ENCODE results near the gene BORCS5.

The BORCS5 gene

DNA sequence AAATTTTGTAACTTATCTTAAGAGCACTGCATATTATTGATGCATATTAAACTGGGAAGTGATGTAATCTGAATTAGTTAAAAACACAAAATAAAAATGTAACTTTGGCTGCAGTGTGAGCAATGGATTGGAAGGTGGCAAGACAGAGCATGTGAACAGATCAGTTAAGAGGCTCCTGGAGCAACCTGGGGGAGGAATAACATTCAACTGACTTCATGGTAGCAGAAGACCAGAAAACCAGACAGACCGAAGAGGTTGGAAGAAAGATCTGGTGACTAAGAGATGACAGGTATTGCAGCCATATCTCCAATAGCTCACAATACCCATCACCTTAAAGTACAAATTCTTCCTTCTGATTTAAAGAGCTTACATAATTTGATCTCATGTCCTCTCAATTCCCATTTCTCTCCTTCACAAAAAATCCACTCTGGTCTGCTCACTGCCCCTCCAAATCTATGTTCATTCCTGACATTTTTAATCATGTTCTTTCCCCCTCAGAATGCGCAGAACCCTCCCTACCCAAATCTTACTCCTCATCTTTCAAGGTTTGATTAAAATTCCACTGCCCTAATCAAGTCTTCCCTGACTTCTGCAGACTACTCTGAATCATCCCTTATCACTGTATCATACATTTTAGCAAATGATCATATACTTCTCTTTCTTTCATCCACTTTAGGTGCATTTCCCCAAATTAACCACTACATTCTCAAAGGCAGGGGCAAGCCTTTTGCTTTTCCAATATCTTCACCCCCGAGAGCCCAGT lies 154.3 kb downstream of the BORCS5 start:
- Mint-ChIP-seq H3K4me1 (peaks cover 3% of the 10 kb centered on the region), H3K9me3 (no peaks in the 10 kb centered on the region), H3K27me3 (no peaks in the 10 kb centered on the region), H3K36me3 (ENCODE audit: insufficient read depth) (peaks cover 2% of the 10 kb centered on the region), H3K4me3 (no peak overlapping the region), H3K27ac (ENCODE audit: low read depth) (no peak overlapping the region)
- ATAC-seq (replicated peaks; ENCODE audit: extremely low read depth, poor library complexity, severe bottlenecking): no peak
- no peak for DNase-seq (ENCODE audit: low spot score in 2 of 2)

DNA sequence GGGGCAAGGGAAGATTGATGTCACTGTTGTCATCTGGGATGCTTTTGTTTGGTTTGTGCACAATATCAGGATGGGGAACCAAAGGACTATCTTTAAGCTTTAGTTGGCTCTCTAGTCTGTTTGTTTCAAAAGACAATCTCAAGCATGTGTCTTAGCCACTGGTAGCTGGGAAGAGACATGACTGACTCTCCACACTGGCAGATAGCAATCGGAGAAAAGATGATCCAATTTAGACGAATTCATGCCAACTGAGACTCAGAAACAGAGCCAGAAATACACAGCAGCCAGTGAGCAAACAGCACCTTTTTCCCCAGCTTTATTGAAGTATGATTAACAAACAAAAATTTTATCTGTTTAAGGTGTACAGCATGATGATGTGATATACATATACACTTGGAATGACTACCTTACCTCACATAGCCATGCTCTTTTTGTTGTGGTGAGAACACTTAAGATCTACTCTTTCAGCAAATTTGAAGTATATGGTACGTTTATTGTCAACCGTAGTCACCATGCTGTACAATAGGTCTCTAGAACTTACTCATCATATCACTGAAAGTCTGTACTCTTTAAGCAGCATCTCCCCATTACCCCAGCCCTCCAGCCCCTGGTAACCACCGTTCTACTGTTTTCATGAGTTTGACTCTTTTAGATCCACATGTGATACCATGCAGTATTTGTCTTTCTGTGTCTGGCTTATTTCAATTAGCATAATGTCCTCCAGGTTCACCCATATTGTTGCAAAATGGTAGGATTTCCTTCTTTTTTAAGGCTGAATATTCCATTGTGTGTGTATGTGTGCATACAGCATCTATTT lies 155.2 kb downstream of the BORCS5 start:
- H3K27me3 Mint-ChIP-seq: no peaks in the 10 kb centered on the region
- no peak for DNase-seq (ENCODE audit: low spot score in 2 of 2)
- H3K36me3 Mint-ChIP-seq (ENCODE audit: insufficient read depth): peaks cover 2% of the 10 kb centered on the region
- ATAC-seq (replicated peaks; ENCODE audit: extremely low read depth, poor library complexity, severe bottlenecking): no peak
- peaks cover 3% of the 10 kb centered on the region for H3K4me1 Mint-ChIP-seq
- H3K27ac Mint-ChIP-seq (ENCODE audit: low read depth): no peak overlapping the region
- no peaks in the 10 kb centered on the region for H3K9me3 Mint-ChIP-seq
- H3K4me3 Mint-ChIP-seq: no peak overlapping the region

DNA sequence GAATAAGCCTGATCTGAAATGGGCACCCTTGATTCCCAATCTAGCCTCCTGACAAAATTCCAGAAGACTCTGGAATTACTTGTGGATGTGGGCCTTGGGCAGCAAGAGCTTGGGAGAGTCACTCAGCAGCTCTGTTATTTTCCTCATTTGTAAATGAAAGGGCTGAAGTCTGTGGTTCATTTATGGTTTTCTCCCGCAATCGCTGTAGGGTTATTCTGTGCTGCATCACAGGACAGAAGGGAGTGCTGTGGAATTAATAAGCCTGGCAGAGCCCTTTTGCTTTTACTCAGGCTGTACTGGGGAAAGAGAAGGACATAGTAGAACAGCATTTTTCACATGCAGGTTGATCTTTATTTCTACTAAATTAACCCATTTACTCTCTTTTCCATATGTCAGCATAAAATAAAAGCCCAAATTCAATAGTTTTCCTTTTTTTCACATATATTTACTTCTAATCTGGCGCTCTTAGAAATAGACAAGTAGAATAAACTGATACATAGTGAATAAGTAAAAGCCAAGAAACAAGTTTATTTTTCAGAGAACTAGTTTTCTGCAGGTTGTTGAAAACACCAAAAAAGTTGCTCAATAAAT lies 156.6 kb downstream of the BORCS5 start:
- H3K27me3 Mint-ChIP-seq: no peaks in the 10 kb centered on the region
- H3K36me3 Mint-ChIP-seq (ENCODE audit: insufficient read depth): peaks cover 5% of the 10 kb centered on the region
- DNase-seq (ENCODE audit: low spot score in 2 of 2) (no peak), ATAC-seq (replicated peaks; ENCODE audit: extremely low read depth, poor library complexity, severe bottlenecking) (no peak)
- H3K4me1 Mint-ChIP-seq: peaks cover 9% of the 10 kb centered on the region
- no peaks in the 10 kb centered on the region for H3K9me3 Mint-ChIP-seq
- no peak overlapping the region for H3K4me3 Mint-ChIP-seq
- no peak overlapping the region for H3K27ac Mint-ChIP-seq (ENCODE audit: low read depth)

DNA sequence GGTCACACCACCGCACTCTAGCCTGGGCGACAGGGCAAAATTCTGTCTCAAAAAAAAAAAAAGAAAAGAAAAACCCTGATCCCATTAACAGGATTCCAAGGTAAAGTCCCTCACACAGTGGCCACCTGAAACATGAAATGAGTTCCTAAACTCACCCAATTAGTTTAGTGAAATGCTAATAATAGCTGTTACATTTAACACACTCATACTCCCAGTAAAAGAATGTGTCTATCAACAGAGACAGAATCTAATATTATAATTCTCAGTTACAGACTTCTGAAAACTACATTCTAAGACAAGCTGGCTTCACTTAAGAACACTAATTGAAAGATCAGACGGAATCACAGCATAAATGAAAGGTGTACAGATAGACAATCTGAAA lies 161.6 kb downstream of the BORCS5 start:
- peaks cover 21% of the 10 kb centered on the region for H3K4me1 Mint-ChIP-seq
- no peak overlapping the region for H3K27ac Mint-ChIP-seq (ENCODE audit: low read depth)
- no peaks in the 10 kb centered on the region for H3K9me3 Mint-ChIP-seq
- DNase-seq (ENCODE audit: low spot score in 2 of 2) (no peak), ATAC-seq (replicated peaks; ENCODE audit: extremely low read depth, poor library complexity, severe bottlenecking) (no peak)
- peaks cover 7% of the 10 kb centered on the region for H3K36me3 Mint-ChIP-seq (ENCODE audit: insufficient read depth)
- H3K4me3 Mint-ChIP-seq: no peak overlapping the region
- no peaks in the 10 kb centered on the region for H3K27me3 Mint-ChIP-seq

DNA sequence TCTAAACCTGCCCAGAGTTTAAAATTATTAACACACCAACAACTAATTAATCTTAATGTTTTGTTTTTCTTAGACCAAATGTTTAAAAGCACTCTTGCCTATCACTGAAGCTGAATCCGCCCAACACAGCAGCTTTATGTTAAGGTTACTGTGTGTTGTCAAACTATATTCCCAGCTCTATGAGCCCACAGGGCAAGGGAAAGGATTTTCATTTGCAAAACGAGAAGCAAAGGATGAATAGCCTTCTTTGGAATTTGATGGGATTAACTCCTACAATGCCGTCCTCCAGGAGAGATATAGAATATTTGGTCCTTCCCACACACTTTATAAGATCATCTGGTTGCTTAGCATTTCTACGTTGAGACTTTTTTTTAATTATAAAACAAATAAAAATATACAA lies 162.0 kb downstream of the BORCS5 start:
- H3K27me3 Mint-ChIP-seq: no peaks in the 10 kb centered on the region
- H3K4me1 Mint-ChIP-seq: peaks cover 21% of the 10 kb centered on the region
- no peak for DNase-seq (ENCODE audit: low spot score in 2 of 2)
- no peak overlapping the region for H3K4me3 Mint-ChIP-seq
- H3K27ac Mint-ChIP-seq (ENCODE audit: low read depth): no peak overlapping the region
- ATAC-seq (replicated peaks; ENCODE audit: extremely low read depth, poor library complexity, severe bottlenecking): no peak
- no peaks in the 10 kb centered on the region for H3K9me3 Mint-ChIP-seq
- H3K36me3 Mint-ChIP-seq (ENCODE audit: insufficient read depth): peaks cover 7% of the 10 kb centered on the region
